Central memory CD8-positive, alpha-beta T cell (primary cell): Measurements from ENCODE around the gene TCF12.

Source experiments
- ATAC-seq: fragments of 150-1000 bp; cut with Tn5 transposase; replicated peaks from 2 replicates; pipeline ENCODE4 v1.10.0; 2022; ENCODE audit warnings: mild to moderate bottlenecking, moderate FRiP score, moderate number of reproducible peaks; ENCODE audit not compliant: poor library complexity, severe bottlenecking; ENCODE audit errors: extremely low read depth
- DNase-seq, 2 donors: peaks; one replicate each; pipeline ENCODE4 v3.0.0; 2021; ENCODE audit warnings: low spot score in 2 of 2
- H3K27ac Mint-ChIP-seq: one replicate; pipeline ENCODE4 v1.8.0; 2022; ENCODE audit warnings: low read depth, mild to moderate bottlenecking, moderate library complexity, mixed read lengths
- H3K27me3 Mint-ChIP-seq: one replicate; pipeline ENCODE4 v1.8.0; 2022; ENCODE audit warnings: mixed read lengths
- H3K36me3 Mint-ChIP-seq: one replicate; pipeline ENCODE4 v1.8.0; 2022; ENCODE audit warnings: mild to moderate bottlenecking, moderate library complexity, mixed read lengths; ENCODE audit not compliant: insufficient read depth
- H3K4me1 Mint-ChIP-seq: one replicate; pipeline ENCODE4 v1.8.0; 2022; ENCODE audit warnings: mixed read lengths
- H3K4me3 Mint-ChIP-seq: one replicate; pipeline ENCODE4 v1.8.0; 2022; ENCODE audit warnings: mild to moderate bottlenecking, moderate library complexity, mixed read lengths
- H3K9me3 Mint-ChIP-seq: one replicate; pipeline ENCODE4 v1.8.0; 2022; ENCODE audit warnings: mixed read lengths

TCF12 gene

GRCh38 chr15:57251941-57252340 is 333.5 kb downstream of the TCF12 start:
- H3K36me3 Mint-ChIP-seq = peaks cover 15% of the 10 kb centered on the region
- no peaks in the 10 kb centered on the region for H3K4me1 Mint-ChIP-seq
- H3K27ac Mint-ChIP-seq = no peak overlapping the region
- H3K4me3 Mint-ChIP-seq = no peak overlapping the region
- ATAC-seq (no peak), DNase-seq (no peak)
- H3K9me3 Mint-ChIP-seq = no peaks in the 10 kb centered on the region
- H3K27me3 Mint-ChIP-seq = no peaks in the 10 kb centered on the region

GRCh38 chr15:57253082-57253481 is 334.6 kb downstream of the TCF12 start:
- DNase-seq (no peak), ATAC-seq (no peak)
- Mint-ChIP-seq H3K27me3 (no peaks in the 10 kb centered on the region), H3K4me1 (no peaks in the 10 kb centered on the region), H3K4me3 (no peak overlapping the region), H3K27ac (no peak overlapping the region), H3K9me3 (no peaks in the 10 kb centered on the region), H3K36me3 (peaks cover 17% of the 10 kb centered on the region)

DNA sequence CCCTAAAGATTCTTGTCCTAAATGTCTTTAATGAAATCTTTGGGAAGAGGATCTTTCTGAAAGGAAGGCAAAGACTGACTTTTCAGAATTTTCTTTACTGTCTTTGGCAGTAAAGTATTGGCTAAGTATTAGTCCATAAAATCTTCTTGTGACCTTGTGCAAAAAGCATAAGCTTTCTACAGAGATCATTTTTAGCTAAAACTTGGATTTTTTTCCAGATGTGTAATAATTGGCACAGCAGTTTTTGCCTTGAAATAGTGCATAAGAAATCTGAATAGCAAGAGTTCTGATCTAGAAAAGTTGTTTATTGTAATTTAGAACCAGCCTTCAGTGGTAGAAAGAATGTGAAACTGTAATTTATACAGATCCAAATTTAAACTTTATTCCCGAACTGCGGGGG is 335.1 kb downstream of the TCF12 start:
- H3K4me1 Mint-ChIP-seq = no peaks in the 10 kb centered on the region
- H3K27ac Mint-ChIP-seq = no peak overlapping the region
- no peak overlapping the region for H3K4me3 Mint-ChIP-seq
- no peak for ATAC-seq
- no peaks in the 10 kb centered on the region for H3K27me3 Mint-ChIP-seq
- H3K36me3 Mint-ChIP-seq = peaks cover 17% of the 10 kb centered on the region
- no peak for DNase-seq
- no peaks in the 10 kb centered on the region for H3K9me3 Mint-ChIP-seq

DNA sequence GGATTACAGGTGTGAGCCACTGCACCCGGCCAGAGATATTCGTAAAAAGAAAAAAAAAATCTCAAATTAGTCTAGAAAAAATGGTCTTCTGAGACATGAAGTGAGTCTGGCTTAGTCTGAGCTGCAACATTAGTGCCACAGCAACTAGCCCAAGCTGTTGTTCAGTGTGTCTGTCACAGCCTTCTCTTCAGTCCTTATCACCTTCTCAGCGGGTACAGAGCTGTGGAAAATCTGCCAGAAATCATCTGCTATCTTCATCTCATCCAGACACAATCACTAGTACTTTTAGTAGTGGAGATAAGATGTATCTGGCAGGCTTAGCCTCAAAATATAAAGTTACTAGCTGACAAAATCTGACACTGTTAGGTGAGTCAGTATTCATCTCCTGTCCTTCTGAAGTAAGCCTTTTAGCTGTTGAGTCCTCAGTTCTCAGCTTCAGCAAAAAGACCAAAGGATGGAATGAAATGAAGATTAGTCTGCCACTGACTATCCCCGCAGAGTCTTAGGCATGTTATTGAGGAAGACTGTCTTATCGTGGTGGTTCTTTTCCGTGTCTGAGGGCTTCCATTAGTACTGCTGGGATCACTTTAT is 337.4 kb downstream of the TCF12 start:
- H3K4me3 Mint-ChIP-seq = no peak overlapping the region
- H3K9me3 Mint-ChIP-seq = no peaks in the 10 kb centered on the region
- H3K36me3 Mint-ChIP-seq = peaks cover 14% of the 10 kb centered on the region
- DNase-seq (no peak), ATAC-seq (no peak)
- no peak overlapping the region for H3K27ac Mint-ChIP-seq
- no peaks in the 10 kb centered on the region for H3K4me1 Mint-ChIP-seq
- no peaks in the 10 kb centered on the region for H3K27me3 Mint-ChIP-seq

- Mint-ChIP-seq H3K4me3 (no peak overlapping the region), H3K4me1 (no peaks in the 10 kb centered on the region), H3K36me3 (peaks cover 16% of the 10 kb centered on the region), H3K27me3 (no peaks in the 10 kb centered on the region), H3K9me3 (no peaks in the 10 kb centered on the region), H3K27ac (no peak overlapping the region)
- ATAC-seq = no peak
- no peak for DNase-seq
Measured at GRCh38 chr15:57256939-57257338, 338.5 kb downstream of the TCF12 start.

DNA sequence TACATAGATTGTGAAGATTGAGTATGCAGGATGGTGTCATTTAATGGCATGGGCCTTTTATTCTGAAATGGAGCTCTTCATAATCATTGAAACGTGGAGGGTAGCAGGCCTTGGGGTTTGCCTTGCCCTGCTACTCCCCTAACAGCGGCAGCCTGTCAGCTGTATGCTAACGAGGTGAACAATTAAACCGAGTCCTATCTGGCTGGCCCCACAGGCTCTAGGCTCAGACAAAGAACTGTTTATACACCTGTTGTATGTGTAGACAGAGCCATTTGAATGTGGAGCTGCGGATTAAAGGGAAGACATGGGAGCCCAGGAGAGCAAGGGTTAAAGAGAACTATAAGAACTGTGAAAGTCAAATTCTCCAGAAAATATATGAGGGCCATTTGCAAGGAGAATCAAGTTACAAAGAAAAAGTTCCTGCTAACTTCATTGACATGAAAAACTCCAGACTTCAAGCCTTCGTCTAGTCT is 341.2 kb downstream of the TCF12 start:
- Mint-ChIP-seq H3K4me1 (no peaks in the 10 kb centered on the region), H3K36me3 (peaks cover 20% of the 10 kb centered on the region), H3K27ac (no peak overlapping the region), H3K4me3 (no peak overlapping the region), H3K9me3 (no peaks in the 10 kb centered on the region), H3K27me3 (no peaks in the 10 kb centered on the region)
- ATAC-seq (no peak), DNase-seq (no peak)

DNA sequence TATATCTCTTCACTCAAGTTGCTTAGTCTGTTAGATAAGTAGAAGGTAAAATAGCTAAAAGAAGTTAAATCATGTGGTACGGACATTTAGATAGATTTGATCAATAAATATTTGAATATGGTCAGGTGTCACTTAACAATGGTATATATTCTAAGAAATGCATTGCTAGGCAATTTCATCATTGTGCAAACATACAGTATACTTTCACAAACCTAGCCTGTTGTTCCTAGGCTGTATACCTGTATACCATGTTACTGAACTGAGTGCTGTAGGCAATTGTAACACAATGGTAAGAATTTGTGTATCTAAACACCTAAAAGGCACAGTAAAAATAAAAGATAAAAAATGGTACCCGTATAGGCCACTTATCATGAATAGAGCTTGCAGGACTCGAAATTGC is 345.1 kb downstream of the TCF12 start:
- no peaks in the 10 kb centered on the region for H3K27me3 Mint-ChIP-seq
- H3K27ac Mint-ChIP-seq = no peak overlapping the region
- DNase-seq (no peak), ATAC-seq (no peak)
- H3K4me3 Mint-ChIP-seq = no peak overlapping the region
- no peaks in the 10 kb centered on the region for H3K9me3 Mint-ChIP-seq
- peaks cover 15% of the 10 kb centered on the region for H3K36me3 Mint-ChIP-seq
- peaks cover under 1% of the 10 kb centered on the region for H3K4me1 Mint-ChIP-seq

- Mint-ChIP-seq H3K9me3 (no peaks in the 10 kb centered on the region), H3K36me3 (peaks cover 22% of the 10 kb centered on the region), H3K27ac (no peak overlapping the region), H3K27me3 (no peaks in the 10 kb centered on the region), H3K4me3 (no peak overlapping the region), H3K4me1 (peaks cover 6% of the 10 kb centered on the region)
- DNase-seq (no peak), ATAC-seq (no peak)
Measured at GRCh38 chr15:57272771-57273357, 354.4 kb downstream of the TCF12 start.

DNA sequence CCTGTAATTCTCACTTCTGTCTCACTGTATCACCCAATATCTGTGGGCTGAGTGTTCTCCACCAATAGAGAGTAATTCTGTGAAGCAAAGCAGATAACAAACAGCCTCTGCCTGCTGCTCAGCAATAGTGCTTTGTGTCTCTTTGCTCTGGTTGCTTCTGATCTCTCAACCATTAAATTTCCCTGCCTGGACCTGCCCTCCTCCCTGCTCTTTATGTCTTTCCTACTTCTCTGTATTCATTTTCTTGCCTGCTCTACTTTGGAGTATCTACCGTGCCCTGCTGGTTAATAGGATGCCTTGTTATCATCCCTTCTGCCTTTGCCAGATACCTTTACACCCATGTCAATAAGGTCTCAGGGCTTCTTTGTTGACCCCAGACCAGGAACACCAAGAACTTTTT is 355.0 kb downstream of the TCF12 start:
- peaks cover 22% of the 10 kb centered on the region for H3K36me3 Mint-ChIP-seq
- no peaks in the 10 kb centered on the region for H3K27me3 Mint-ChIP-seq
- H3K27ac Mint-ChIP-seq = no peak overlapping the region
- H3K9me3 Mint-ChIP-seq = no peaks in the 10 kb centered on the region
- no peak for ATAC-seq
- H3K4me3 Mint-ChIP-seq = no peak overlapping the region
- H3K4me1 Mint-ChIP-seq = peaks cover 11% of the 10 kb centered on the region
- no peak for DNase-seq

DNA sequence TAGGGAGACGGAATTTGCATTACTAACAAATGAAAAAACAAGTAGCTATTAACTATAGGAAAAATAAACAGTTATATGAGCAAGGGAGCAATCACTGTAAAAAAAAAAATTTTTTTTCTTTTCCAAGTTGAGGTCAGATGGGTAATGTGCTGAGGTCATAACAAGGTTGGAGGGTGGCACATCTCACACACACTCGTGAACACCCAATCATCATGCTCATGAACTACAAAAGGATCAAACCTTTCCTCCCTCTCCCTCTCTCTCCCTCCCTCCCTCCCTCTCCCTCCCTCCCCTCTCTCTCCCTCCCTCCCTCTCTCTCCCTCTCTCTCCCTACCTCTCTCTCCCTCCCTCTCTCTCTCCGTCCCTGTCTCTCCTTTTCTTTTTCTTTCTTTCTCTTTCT is 360.0 kb downstream of the TCF12 start:
- no peaks in the 10 kb centered on the region for H3K27me3 Mint-ChIP-seq
- ATAC-seq = no peak
- H3K9me3 Mint-ChIP-seq = no peaks in the 10 kb centered on the region
- no peak for DNase-seq
- peak overlapping the region; percentile 12 for H3K27ac Mint-ChIP-seq
- peaks cover 4% of the 10 kb centered on the region for H3K4me1 Mint-ChIP-seq
- H3K4me3 Mint-ChIP-seq = no peak overlapping the region
- peaks cover 38% of the 10 kb centered on the region for H3K36me3 Mint-ChIP-seq

DNA sequence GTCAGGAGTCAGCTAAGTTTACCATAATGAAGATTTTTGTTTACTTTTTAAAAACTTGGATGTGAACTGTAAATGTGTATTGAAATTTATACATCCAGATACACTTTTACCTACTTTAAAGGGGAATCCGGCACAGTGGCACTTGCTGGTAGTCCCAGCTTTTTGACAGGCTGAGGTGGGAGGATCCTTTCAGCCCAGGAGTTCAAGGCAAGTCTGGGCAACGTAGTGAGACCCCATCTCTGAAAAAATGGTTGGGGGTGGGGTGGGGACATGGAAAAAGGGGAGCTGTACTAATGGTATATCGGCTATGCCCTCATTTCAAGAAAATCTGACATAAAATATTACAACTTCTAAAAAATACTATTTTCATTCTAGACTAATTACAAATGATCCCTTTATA is 362.0 kb downstream of the TCF12 start:
- no peaks in the 10 kb centered on the region for H3K27me3 Mint-ChIP-seq
- ATAC-seq (no peak), DNase-seq (no peak)
- H3K9me3 Mint-ChIP-seq = no peaks in the 10 kb centered on the region
- H3K27ac Mint-ChIP-seq = no peak overlapping the region
- peaks cover 4% of the 10 kb centered on the region for H3K4me1 Mint-ChIP-seq
- H3K36me3 Mint-ChIP-seq = peaks cover 47% of the 10 kb centered on the region
- no peak overlapping the region for H3K4me3 Mint-ChIP-seq

- Mint-ChIP-seq H3K4me1 (peaks cover 4% of the 10 kb centered on the region), H3K4me3 (peak overlapping the region; percentile 8), H3K9me3 (no peaks in the 10 kb centered on the region), H3K36me3 (peaks cover 48% of the 10 kb centered on the region), H3K27me3 (no peaks in the 10 kb centered on the region), H3K27ac (no peak overlapping the region)
- ATAC-seq (no peak), DNase-seq (no peak)
Measured at GRCh38 chr15:57281321-57281720, 362.9 kb downstream of the TCF12 start.

GRCh38 chr15:57282686-57283085 is 364.2 kb downstream of the TCF12 start:
- no peaks in the 10 kb centered on the region for H3K27me3 Mint-ChIP-seq
- no peak for DNase-seq
- peaks cover 54% of the 10 kb centered on the region for H3K36me3 Mint-ChIP-seq

More at GRCh38 chr15:57282686-57283085, 364.2 kb downstream of the TCF12 start:
- Mint-ChIP-seq H3K4me3 (no peak overlapping the region), H3K4me1 (peaks cover 4% of the 10 kb centered on the region), H3K9me3 (no peaks in the 10 kb centered on the region), H3K27ac (no peak overlapping the region)
- ATAC-seq = no peak
